Stimulated activated CD4-positive, alpha-beta T cell treated with anti-CD3 and anti-CD28 coated beads, Interleukin-1b, Interleukin-23, amount 100 ng/mL, for 24 hours (primary cell): ENCODE data around the gene RPP40.
"Not testable (repeated sequence)": the region's sequence is repeated elsewhere in the genome, so short reads cannot be mapped to it uniquely, and the experiment has no call there.

Experiments
- DNase-seq, 4 experiments: peaks; one replicate each; pipeline ENCODE4 v3.0.0-alpha.2; 2020; ENCODE audit warnings: low read depth in 4 of 4, low spot score in 1 of 4

Gene RPP40

DNA sequence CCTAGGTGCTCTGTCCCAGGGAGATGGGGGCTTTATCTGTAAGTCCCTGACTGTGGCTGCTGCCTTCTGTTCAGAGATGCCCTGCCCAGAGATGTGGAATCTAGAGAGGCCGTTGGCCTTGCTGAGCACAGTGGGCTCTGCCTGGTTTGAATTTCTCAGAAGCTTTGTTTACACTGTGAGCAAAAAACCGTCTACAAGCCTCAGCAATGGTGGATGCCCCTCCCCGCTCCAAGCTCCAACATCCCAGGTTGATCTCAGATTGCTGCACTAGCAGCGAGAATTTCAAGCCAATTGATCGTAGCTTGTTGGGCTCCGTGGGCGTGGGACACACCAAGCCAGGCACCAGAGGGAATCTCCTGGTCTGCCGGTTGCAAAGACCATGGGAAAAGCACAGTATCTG is 16.3 kb upstream of the RPP40 start:
- DNase-seq = no peak

DNA sequence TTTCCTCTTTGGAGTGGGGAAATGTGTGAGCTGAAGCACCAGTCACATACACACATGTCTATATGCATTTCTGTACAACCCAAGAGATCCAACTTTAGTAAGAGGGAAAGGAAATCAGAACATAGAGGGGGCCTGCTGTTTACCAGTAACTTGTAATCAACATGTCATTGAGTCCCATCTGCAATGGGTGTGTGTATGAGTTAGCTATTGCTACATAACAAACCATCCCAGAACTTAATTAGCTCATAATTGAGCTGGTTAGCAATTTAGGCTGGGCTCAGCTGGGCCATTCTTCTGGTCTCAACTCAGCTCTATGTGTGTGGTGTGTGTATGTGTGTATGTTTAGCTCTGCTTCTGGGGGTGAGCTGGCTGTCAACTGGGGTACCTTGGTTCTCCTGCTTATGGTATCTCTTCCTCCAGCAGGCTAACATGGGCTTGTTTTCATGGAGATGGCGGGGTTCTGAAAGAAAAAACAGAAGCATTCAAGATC is 10.3 kb upstream of the RPP40 start:
- DNase-seq = no peak

DNA sequence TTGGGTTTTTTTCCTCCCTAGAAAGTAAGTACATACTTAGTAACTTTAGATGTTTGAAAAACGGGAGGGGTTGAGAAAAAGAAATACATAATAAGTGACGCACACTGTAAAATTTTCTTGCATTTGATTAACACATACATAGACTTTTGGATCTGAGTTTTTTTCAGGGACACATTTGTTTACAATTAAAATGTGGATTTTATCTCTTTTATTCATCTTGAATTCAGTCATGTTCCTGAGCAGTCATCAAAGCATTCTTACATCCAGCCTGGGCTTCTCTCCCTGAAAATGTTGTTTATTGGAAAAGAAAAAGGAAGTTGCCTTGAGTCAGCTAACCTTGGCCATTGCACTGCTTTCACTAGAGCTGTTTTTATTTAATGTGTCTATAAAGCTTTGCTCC is 8.7 kb upstream of the RPP40 start:
- DNase-seq = no peak

- DNase-seq = no peak
Observed at GRCh38 chr6:5011346-5011745, 7.5 kb upstream of the RPP40 start.

DNA sequence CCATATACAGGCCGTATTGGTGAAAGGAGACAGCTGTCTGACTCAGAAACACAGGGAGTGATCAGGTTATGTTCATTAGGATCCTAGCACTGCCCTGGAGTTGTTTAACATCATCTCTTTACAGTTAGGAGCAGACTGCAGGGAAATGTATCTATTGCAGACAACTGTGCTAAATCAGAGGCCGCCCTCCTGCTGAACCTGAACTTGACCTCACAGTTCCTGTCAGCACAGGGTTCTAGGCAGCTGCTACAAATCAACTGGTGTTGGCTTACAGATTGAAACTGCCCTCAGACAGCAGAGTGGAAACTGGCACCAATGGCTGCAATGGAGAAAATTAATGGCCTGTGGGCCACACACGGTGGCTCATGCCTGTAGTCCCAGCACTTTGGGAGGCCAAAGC is 3.7 kb upstream of the RPP40 start:
- no peak for DNase-seq

- DNase-seq = no peak
Observed at GRCh38 chr6:5006222-5006621, 2.4 kb upstream of the RPP40 start.

DNA sequence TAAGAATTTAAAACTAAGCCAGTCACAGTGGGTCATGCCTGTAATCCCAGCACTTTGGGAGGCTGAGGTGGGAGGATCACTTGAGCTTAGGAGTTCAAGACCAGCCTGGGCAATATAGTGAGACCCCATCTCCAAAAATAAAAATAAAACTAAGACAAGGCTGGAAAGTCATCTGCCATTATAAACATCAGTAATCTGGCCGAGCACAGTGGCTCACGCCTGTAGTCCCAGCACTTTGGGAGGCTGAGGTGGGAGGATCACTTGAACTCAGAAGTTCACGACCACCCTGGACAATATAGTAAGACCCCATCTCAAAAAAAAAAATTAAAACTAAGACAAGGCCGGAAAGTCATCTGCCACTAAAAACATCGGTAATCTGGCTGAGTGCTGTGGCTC is 1.2 kb upstream of the RPP40 start:
- not testable (repeated sequence) for DNase-seq

- no peak for DNase-seq
Observed at GRCh38 chr6:5004373-5005037, 668 bp upstream of the RPP40 start.

DNA sequence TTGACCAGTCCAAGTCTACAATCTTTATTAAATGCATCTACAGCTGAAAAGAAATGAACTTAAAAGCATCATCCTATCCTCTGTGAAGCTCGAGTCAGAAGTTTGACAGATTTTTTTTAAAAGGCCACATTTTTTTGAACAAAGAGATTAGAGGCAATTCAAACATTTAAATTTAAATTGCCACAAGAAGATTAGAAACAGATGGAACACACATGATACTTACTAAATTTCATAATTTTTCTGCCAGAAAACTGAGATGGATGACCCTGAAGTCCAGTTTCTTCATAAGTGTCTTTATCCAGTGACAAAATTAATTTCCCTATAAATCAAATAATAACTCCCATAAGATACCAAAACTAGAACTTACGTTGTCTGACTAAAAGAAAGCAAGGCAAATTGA is 4.3 kb downstream of the RPP40 start:
- no peak for DNase-seq

- DNase-seq = no peak
Observed at GRCh38 chr6:4997862-4998261, 6.0 kb downstream of the RPP40 start.

- DNase-seq = no peak
Observed at GRCh38 chr6:4994741-4995140, 9.1 kb downstream of the RPP40 start.

DNA sequence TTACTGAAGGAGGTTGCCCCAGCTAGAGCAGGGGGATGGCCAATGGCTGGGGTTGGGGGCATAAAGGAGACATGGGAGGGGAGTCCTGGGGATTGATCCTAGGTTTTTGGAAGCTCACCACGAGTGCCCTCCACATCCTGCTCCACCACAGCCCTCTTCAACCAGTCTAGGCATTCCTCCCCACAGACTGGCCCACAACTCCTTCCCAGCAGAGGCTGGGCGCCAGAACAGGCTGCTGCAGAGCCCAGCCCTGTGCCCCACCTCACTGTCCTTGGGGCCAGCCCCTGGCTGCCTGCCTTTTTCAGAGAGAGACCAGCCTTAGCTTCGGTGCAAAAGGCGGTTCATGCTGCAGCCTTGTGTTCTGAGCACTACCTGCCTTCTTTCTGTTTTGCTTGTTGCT is 16.4 kb downstream of the RPP40 start:
- DNase-seq = no peak

DNA sequence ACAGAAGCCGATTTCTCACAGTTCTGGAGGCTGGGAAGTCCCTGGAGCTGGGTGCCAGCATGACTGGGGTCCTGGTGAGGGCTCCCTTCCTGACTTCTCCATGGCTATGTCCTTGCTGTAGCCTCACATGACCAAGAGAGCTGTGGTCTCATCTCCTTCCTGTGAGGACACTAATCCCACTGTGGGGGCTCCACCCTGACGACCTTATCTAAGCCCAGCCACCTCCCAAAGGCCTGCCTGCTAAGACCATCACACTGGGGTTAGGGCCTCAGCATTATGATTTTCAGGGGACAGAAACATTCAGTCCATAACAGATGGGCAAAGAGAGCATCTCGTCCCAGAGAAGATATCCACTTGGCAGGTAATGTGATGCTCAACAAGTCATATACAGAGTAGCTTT is 16.8 kb downstream of the RPP40 start:
- DNase-seq = no peak

DNA sequence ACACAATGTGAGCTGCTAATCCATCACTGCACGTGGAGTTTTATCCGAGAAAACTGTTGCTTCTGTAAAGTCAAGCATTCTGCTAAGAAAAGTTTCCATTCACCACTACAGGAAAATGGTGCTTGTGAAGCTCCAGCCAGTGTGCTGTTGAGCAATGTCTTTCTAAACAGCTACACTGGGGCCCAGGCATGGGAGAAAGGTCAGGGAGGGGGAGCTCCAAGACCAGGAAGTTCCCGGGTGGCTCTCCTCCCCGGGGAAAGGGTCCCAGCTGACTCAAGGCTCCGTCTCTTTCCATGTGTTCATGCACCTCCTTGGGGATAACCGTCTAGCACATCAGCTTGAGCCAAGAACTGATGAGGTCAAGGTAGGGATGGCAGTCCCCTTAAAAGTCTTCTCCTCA is 20.5 kb downstream of the RPP40 start:
- no peak for DNase-seq

- DNase-seq = no peak
Observed at GRCh38 chr6:4981761-4982160, 22.1 kb downstream of the RPP40 start.

DNA sequence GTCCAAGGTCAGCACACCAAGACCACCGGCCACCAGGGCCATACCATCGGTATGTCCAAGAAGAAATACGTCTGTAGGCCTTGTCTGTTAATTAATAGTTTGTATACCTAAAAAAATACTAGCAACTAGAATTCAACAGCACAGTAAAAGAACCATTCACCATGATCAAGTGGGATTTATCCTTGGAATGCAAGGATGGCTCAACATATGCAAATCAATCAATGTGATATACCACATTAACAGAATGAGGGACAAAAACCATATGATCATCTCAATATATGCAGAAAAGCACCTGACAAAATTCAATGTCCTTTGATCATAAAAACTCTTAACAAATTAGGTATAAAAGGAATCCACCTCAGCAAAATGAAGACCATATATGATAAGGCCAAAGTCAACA is 24.4 kb downstream of the RPP40 start:
- DNase-seq = no peak

DNA sequence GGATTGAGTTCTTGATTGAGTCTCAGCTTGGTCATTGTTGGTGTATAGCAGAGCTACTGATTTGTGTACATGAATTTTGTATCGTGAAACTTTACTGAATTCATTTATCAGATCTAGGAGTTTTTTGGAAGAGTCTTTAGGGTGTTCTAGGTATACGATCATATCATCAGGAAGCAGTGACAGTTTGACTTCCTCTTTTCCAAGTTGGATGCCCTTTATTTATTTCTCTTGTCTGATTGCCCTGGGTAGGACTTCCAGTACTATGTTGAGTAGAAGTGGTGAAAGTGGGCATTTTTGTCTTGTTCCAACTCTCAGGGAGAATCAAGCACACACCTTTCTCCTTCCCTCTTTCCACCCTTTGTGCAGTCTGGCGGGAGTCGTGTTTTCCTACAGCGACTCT is 26.4 kb downstream of the RPP40 start:
- no peak for DNase-seq

GRCh38 chr6:4975506-4975905 is 28.3 kb downstream of the RPP40 start:
- no peak for DNase-seq

DNA sequence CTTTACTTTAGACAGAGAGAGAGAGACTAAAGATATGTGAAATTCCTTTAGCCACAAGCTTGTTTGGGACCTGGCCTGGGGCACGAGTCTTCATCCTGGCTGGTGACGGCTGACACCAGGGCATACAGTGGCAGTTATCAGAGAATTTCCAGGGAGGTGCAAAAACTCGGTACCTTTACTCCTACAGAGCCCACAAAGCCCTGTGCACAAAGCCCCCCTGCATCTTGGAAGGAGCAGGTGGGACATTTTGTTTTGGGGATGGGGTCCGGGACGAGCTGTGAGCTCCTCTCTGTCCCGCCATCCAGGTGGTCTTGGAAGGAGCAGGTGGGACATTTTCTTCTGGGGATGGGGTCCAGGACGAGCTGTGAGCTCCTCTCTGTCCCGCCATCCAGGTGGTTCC is 28.9 kb downstream of the RPP40 start:
- DNase-seq = no peak

GRCh38 chr6:4973982-4974745 is 29.7 kb downstream of the RPP40 start:
- DNase-seq = no peak

DNA sequence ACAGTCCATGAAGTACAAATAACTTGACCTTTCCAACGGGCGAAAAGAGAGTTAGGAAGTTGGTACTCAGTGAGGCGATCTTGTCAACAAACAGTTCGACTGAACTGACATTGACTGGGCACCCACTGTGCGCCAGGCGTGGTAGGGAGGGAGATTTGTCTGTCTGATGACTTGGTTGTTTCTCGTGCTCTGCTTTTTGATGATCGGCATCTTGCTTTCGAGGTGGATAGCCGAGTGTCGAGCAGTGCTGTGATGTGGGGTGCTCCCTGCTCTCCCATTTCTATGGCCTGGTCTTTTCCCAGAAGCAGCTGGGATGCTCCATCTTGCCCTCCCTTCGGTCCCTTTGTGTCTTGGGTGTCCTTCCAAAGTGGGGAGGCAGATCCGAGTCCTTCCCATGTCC is 30.4 kb downstream of the RPP40 start:
- no peak for DNase-seq

GRCh38 chr6:4972438-4972837 is 31.4 kb downstream of the RPP40 start:
- no peak for DNase-seq

GRCh38 chr6:4971851-4972250 is 32.0 kb downstream of the RPP40 start:
- DNase-seq = no peak
